HG02973 (cell line): Measurements from ENCODE around the gene PTPRN2.
"Not testable (repeated sequence)": the region's sequence is repeated elsewhere in the genome, so short reads cannot be mapped to it uniquely, and the experiment has no call there.

ENCODE experiments used
- ATAC-seq: cut with Tn5 transposase; IDR thresholded peaks from one replicate; pipeline ENCODE4 v1.9.1; 2021; ENCODE audit warnings: moderate library complexity; ENCODE audit not compliant: unreplicated experiment

PTPRN2 gene

GRCh38 chr7:158049271-158049670, 538.4 kb downstream of the PTPRN2 start:
- no peak for ATAC-seq

- no peak for ATAC-seq
Observed at GRCh38 chr7:158048569-158048968, 539.1 kb downstream of the PTPRN2 start.

GRCh38 chr7:158047391-158048059, 540.1 kb downstream of the PTPRN2 start:
- no peak for ATAC-seq

GRCh38 chr7:158046246-158046645, 541.4 kb downstream of the PTPRN2 start:
- ATAC-seq = not testable (repeated sequence)

GRCh38 chr7:158044482-158044823, 543.2 kb downstream of the PTPRN2 start:
- ATAC-seq = no peak

GRCh38 chr7:158043551-158044481, 543.8 kb downstream of the PTPRN2 start:
- ATAC-seq = no peak

GRCh38 chr7:158042156-158042880, 545.3 kb downstream of the PTPRN2 start:
- ATAC-seq = no peak

GRCh38 chr7:158040199-158040598, 547.4 kb downstream of the PTPRN2 start:
- no peak for ATAC-seq

- ATAC-seq = no peak
Observed at GRCh38 chr7:158039270-158039669, 548.4 kb downstream of the PTPRN2 start.

- no peak for ATAC-seq
Observed at GRCh38 chr7:158037211-158037610, 550.4 kb downstream of the PTPRN2 start.

- no peak for ATAC-seq
Observed at GRCh38 chr7:158035343-158035742, 552.3 kb downstream of the PTPRN2 start.

- ATAC-seq = no peak
Observed at GRCh38 chr7:158034571-158034970, 553.1 kb downstream of the PTPRN2 start.

- ATAC-seq = not testable (repeated sequence)
Observed at GRCh38 chr7:158033925-158034324, 553.7 kb downstream of the PTPRN2 start.

- ATAC-seq = no peak
Observed at GRCh38 chr7:158033196-158033595, 554.4 kb downstream of the PTPRN2 start.

- ATAC-seq = no peak
Observed at GRCh38 chr7:158032561-158033115, 555.0 kb downstream of the PTPRN2 start.

- no peak for ATAC-seq
Observed at GRCh38 chr7:158031867-158032308, 555.7 kb downstream of the PTPRN2 start.

GRCh38 chr7:158030566-158030965, 557.1 kb downstream of the PTPRN2 start:
- ATAC-seq = no peak

- no peak for ATAC-seq
Observed at GRCh38 chr7:158030071-158030470, 557.6 kb downstream of the PTPRN2 start.

- no peak for ATAC-seq
Observed at GRCh38 chr7:158029509-158029908, 558.1 kb downstream of the PTPRN2 start.

GRCh38 chr7:158028971-158029370, 558.7 kb downstream of the PTPRN2 start:
- ATAC-seq = no peak

GRCh38 chr7:158028290-158028941, 559.2 kb downstream of the PTPRN2 start:
- no peak for ATAC-seq
